Adrenal gland (tissue), 5 donors: Measurements from ENCODE around the gene ISG20L2.

Source experiments
- CTCF ChIP-seq, 6 experiments: fragments of 450-650 bp in 4 of 6; fragments of 200-600 bp in 2 of 6; sonication (generic) in 1 of 6; IDR thresholded peaks; 1 replicate in 5 of 6; 2 replicates in 1 of 6; pipeline versions ENCODE4 v1.5.1 to v1.8.0; 2016 to 2021; ENCODE audit warnings: antibody characterized with exemption in 6 of 6, mild to moderate bottlenecking in 2 of 6, moderate library complexity in 1 of 6
- POLR2A ChIP-seq, 2 donors: fragments of 450-650 bp; IDR thresholded peaks; one replicate each; pipeline ENCODE4 v1.6.1; 2017; ENCODE audit warnings: antibody characterized with exemption in 2 of 2, mild to moderate bottlenecking in 2 of 2, moderate library complexity in 1 of 2
- donor health status: DM: no; HTN: no; CAD: no.

GRCh38 chr1:156749419-156750118 is 21.0 kb upstream of the ISG20L2 start:
- TF ChIP-seq CTCF (IDR thresholded peaks at IDR 0.05) (peak in 1 of 6 experiments; percentile 3), POLR2A (IDR thresholded peaks at IDR 0.05) (no peak)
